ENCODE data around the gene CRYZ. TPM values are rescaled to one million over a fixed set of nuclear protein-coding genes. Genes with fewer than 3 reads are reported as not detected.

CRYZ gene
- total and polyA plus RNA-seq, 2 of the 8 experiments (the other 6 are each of a cell fraction or from before 2014, with no cell fraction given) = 20.5 to 43.8 TPM

DNA sequence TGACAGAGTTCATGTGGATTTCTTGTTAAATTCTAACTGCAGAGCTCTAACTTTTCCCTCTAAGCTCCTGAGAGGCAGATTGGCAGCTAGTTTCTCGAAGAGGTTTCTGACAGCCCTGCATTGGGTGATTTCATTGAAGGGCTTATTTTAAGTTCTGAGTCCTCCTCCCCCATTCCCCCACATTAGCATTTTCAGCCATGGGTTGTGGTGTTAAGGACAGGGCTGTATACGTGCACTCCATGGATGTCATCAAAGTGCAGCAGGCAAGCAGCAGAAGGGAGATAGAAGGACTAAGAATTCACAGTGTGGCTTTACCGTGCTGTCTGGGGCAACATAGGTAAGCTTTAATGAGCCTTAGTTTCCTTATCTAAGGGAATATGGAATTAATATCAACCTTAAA lies 19.0 kb downstream of the CRYZ start (continued):
- TF ChIP-seq, protein P1, sequence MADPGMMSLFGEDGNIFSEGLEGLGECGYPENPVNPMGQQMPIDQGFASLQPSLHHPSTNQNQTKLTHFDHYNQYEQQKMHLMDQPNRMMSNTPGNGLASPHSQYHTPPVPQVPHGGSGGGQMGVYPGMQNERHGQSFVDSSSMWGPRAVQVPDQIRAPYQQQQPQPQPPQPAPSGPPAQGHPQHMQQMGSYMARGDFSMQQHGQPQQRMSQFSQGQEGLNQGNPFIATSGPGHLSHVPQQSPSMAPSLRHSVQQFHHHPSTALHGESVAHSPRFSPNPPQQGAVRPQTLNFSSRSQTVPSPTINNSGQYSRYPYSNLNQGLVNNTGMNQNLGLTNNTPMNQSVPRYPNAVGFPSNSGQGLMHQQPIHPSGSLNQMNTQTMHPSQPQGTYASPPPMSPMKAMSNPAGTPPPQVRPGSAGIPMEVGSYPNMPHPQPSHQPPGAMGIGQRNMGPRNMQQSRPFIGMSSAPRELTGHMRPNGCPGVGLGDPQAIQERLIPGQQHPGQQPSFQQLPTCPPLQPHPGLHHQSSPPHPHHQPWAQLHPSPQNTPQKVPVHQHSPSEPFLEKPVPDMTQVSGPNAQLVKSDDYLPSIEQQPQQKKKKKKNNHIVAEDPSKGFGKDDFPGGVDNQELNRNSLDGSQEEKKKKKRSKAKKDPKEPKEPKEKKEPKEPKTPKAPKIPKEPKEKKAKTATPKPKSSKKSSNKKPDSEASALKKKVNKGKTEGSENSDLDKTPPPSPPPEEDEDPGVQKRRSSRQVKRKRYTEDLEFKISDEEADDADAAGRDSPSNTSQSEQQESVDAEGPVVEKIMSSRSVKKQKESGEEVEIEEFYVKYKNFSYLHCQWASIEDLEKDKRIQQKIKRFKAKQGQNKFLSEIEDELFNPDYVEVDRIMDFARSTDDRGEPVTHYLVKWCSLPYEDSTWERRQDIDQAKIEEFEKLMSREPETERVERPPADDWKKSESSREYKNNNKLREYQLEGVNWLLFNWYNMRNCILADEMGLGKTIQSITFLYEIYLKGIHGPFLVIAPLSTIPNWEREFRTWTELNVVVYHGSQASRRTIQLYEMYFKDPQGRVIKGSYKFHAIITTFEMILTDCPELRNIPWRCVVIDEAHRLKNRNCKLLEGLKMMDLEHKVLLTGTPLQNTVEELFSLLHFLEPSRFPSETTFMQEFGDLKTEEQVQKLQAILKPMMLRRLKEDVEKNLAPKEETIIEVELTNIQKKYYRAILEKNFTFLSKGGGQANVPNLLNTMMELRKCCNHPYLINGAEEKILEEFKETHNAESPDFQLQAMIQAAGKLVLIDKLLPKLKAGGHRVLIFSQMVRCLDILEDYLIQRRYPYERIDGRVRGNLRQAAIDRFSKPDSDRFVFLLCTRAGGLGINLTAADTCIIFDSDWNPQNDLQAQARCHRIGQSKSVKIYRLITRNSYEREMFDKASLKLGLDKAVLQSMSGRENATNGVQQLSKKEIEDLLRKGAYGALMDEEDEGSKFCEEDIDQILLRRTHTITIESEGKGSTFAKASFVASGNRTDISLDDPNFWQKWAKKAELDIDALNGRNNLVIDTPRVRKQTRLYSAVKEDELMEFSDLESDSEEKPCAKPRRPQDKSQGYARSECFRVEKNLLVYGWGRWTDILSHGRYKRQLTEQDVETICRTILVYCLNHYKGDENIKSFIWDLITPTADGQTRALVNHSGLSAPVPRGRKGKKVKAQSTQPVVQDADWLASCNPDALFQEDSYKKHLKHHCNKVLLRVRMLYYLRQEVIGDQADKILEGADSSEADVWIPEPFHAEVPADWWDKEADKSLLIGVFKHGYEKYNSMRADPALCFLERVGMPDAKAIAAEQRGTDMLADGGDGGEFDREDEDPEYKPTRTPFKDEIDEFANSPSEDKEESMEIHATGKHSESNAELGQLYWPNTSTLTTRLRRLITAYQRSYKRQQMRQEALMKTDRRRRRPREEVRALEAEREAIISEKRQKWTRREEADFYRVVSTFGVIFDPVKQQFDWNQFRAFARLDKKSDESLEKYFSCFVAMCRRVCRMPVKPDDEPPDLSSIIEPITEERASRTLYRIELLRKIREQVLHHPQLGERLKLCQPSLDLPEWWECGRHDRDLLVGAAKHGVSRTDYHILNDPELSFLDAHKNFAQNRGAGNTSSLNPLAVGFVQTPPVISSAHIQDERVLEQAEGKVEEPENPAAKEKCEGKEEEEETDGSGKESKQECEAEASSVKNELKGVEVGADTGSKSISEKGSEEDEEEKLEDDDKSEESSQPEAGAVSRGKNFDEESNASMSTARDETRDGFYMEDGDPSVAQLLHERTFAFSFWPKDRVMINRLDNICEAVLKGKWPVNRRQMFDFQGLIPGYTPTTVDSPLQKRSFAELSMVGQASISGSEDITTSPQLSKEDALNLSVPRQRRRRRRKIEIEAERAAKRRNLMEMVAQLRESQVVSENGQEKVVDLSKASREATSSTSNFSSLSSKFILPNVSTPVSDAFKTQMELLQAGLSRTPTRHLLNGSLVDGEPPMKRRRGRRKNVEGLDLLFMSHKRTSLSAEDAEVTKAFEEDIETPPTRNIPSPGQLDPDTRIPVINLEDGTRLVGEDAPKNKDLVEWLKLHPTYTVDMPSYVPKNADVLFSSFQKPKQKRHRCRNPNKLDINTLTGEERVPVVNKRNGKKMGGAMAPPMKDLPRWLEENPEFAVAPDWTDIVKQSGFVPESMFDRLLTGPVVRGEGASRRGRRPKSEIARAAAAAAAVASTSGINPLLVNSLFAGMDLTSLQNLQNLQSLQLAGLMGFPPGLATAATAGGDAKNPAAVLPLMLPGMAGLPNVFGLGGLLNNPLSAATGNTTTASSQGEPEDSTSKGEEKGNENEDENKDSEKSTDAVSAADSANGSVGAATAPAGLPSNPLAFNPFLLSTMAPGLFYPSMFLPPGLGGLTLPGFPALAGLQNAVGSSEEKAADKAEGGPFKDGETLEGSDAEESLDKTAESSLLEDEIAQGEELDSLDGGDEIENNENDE (IDR thresholded peaks at IDR 0.05; ENCODE audit: insufficient replicate concordance, low read length) = no peak
- no peak for TF ChIP-seq MAFK (IDR thresholded peaks at IDR 0.05; ENCODE audit: low read depth, low read length)
- no peak for TF ChIP-seq NANOG (IDR thresholded peaks at IDR 0.05; ENCODE audit: insufficient read depth, low read depth, low read length, poor library complexity, severe bottlenecking)
- no peak for TF ChIP-seq CHD1 (IDR thresholded peaks at IDR 0.05; ENCODE audit: low read depth, low read length)
- TF ChIP-seq POLR2A (IDR thresholded peaks at IDR 0.05; ENCODE audit: control extremely low read depth in 1 of 2, low read depth in 2 of 2, low read length in 2 of 2) = no peak
- no peak for TF ChIP-seq SP4 (IDR thresholded peaks at IDR 0.05; ENCODE audit: low read length)
